DOHH2 (cell line): ENCODE results near the gene PUS10.

ENCODE experiments used
- CTCF ChIP-seq: fragments of 200-600 bp; sonication (generic); IDR thresholded peaks from one replicate; pipeline ENCODE4 v1.5.1; 2014; ENCODE audit warnings: antibody characterized with exemption, mild to moderate bottlenecking, low read depth, low read length; ENCODE audit not compliant: poor library complexity, severe bottlenecking
- EZH2phosphoT487 ChIP-seq: fragments of 200-600 bp; sonication (generic); IDR thresholded peaks from 2 replicates; pipeline ENCODE4 v1.6.1; 2017; ENCODE audit warnings: borderline replicate concordance, mild to moderate bottlenecking, antibody characterized with exemption, low read length, moderate library complexity, mixed read lengths

GRCh38 chr2:61014763-61015162 lies 3.3 kb downstream of the PUS10 start:
- TF ChIP-seq CTCF (no peak), EZH2phosphoT487 (no peak)
